Esophagus (tissue), 2 donors: ENCODE data around the gene TOMM34. TPM values are rescaled to one million over a fixed set of nuclear protein-coding genes. Genes with fewer than 3 reads are reported as not detected.

Experiments
- H3K27ac ChIP-seq, 2 donors: one replicate each; pipeline ENCODE4 v1.5.1; 2013; ENCODE audit warnings: low read depth in 2 of 2, mild to moderate bottlenecking in 2 of 2, inconsistent platforms in 1 of 2, low read length in 1 of 2, moderate library complexity in 1 of 2
- H3K27me3 ChIP-seq, 2 donors: one replicate each; pipeline ENCODE4 v1.6.1; 2013; ENCODE audit warnings: low read length in 2 of 2, control low read depth in 1 of 2, mild to moderate bottlenecking in 1 of 2; ENCODE audit not compliant: insufficient read depth in 2 of 2, control insufficient read depth in 1 of 2
- H3K36me3 ChIP-seq, 2 donors: one replicate each; pipeline ENCODE4 v1.6.1; 2013; ENCODE audit warnings: low read length in 1 of 2; ENCODE audit not compliant: control insufficient read depth in 2 of 2, insufficient read depth in 2 of 2
- H3K4me1 ChIP-seq, 2 donors: one replicate each; pipeline ENCODE4 v1.6.1; 2013; ENCODE audit warnings: low read length in 1 of 2; ENCODE audit not compliant: control insufficient read depth in 2 of 2, insufficient read depth in 2 of 2
- H3K4me3 ChIP-seq, 2 donors: one replicate each; pipeline ENCODE4 v1.5.1; 2013; ENCODE audit warnings: low read length in 2 of 2, mild to moderate bottlenecking in 2 of 2, low read depth in 1 of 2, moderate library complexity in 1 of 2
- H3K9me3 ChIP-seq, 2 donors: one replicate each; pipeline ENCODE4 v1.6.1; 2013; ENCODE audit warnings: mild to moderate bottlenecking in 2 of 2, low read depth in 1 of 2, low read length in 1 of 2, moderate library complexity in 1 of 2; ENCODE audit not compliant: control insufficient read depth in 2 of 2, insufficient read depth in 1 of 2
- WGBS, 2 donors: extraction: QIAGEN DNeasy Blood & Tissue Kit; methylation state at CpG; one replicate each; pipeline ENCODE4 v1.1.7; 2013; 5-methylcytosine and 5-hydroxymethylcytosine counted together
- polyA plus RNA-seq, 2 donors: library from polyadenylated mRNA; stranded (reverse); fragments of 200-250 nt; gene quantifications; one replicate each; pipeline ENCODE4 v1.2.3, GENCODE V29; 2013
- donor health status: healthy with polysubstance abuse.
- donor health status: Bipolar disorder and iron deficiency.

TOMM34 gene
- polyA plus RNA-seq, 2 donors, result 6.4 to 18.5 TPM

GRCh38 chr20:44963325-44964215, 3.4 kb upstream of the TOMM34 start:
- WGBS, 2 donors, result 89 to 90% methylated on average over 4 of the region's 4 CpGs
- peaks cover 0 to 4% of the 10 kb centered on the region in 2 donors for H3K4me1 ChIP-seq
- no peak overlapping the region for H3K27ac ChIP-seq
- H3K9me3 ChIP-seq, result no peaks in the 10 kb centered on the region
- no peaks in the 10 kb centered on the region for H3K36me3 ChIP-seq
- H3K27me3 ChIP-seq, result no peaks in the 10 kb centered on the region
- peak overlapping the region in 1 of 2 donors; percentile 3 for H3K4me3 ChIP-seq

GRCh38 chr20:44962483-44962882, 2.3 kb upstream of the TOMM34 start:
- WGBS, 2 donors, result 72 to 74% methylated on average over 3 of the region's 3 CpGs
- H3K4me3 ChIP-seq, result no peak overlapping the region
- no peaks in the 10 kb centered on the region for H3K9me3 ChIP-seq
- no peak overlapping the region for H3K27ac ChIP-seq
- H3K27me3 ChIP-seq, result no peaks in the 10 kb centered on the region
- H3K4me1 ChIP-seq, result peaks cover 0 to 3% of the 10 kb centered on the region in 2 donors
- H3K36me3 ChIP-seq, result peaks cover 0 to 3% of the 10 kb centered on the region in 2 donors

- 79 to 85% methylated on average over 3 of the region's 3 CpGs for WGBS, 2 donors
- H3K4me1 ChIP-seq, result peaks cover 0 to 2% of the 10 kb centered on the region in 2 donors
- H3K9me3 ChIP-seq, result no peaks in the 10 kb centered on the region
- H3K27ac ChIP-seq, result no peak overlapping the region
- H3K27me3 ChIP-seq, result no peaks in the 10 kb centered on the region
- no peak overlapping the region for H3K4me3 ChIP-seq
- peaks cover 0 to 3% of the 10 kb centered on the region in 2 donors for H3K36me3 ChIP-seq
These were observed 1.7 kb upstream of the TOMM34 start for GRCh38 chr20:44961870-44962267.

- 76 to 79% methylated on average over 4 of the region's 4 CpGs for WGBS, 2 donors
- no peak overlapping the region for H3K4me3 ChIP-seq
- H3K9me3 ChIP-seq, result no peaks in the 10 kb centered on the region
- H3K27me3 ChIP-seq, result no peaks in the 10 kb centered on the region
- H3K4me1 ChIP-seq, result peaks cover 0 to 2% of the 10 kb centered on the region in 2 donors
- H3K36me3 ChIP-seq, result peaks cover 0 to 3% of the 10 kb centered on the region in 2 donors
- no peak overlapping the region for H3K27ac ChIP-seq
These were observed 1.0 kb upstream of the TOMM34 start for GRCh38 chr20:44961011-44961869.

- Histone ChIP-seq H3K27me3 (no peaks in the 10 kb centered on the region), H3K27ac (peak overlapping the region; percentile 61 to 89), H3K4me3 (peak overlapping the region; percentile 76 to 91), H3K36me3 (peaks cover 0 to 3% of the 10 kb centered on the region in 2 donors), H3K9me3 (no peaks in the 10 kb centered on the region), H3K4me1 (peaks cover 0 to 2% of the 10 kb centered on the region in 2 donors)
- 2 to 3% methylated on average over 13 of the region's 13 CpGs for WGBS, 2 donors
These were observed 527 bp downstream of the TOMM34 start for GRCh38 chr20:44959638-44960102.

- peak overlapping the region in 1 of 2 donors; percentile 89 for H3K27ac ChIP-seq
These were observed 1.0 kb downstream of the TOMM34 start for GRCh38 chr20:44959082-44959637.

GRCh38 chr20:44958276-44958675, 1.9 kb downstream of the TOMM34 start:
- H3K36me3 ChIP-seq, result peaks cover 3 to 8% of the 10 kb centered on the region in 2 donors
- no peak overlapping the region for H3K27ac ChIP-seq
- peaks cover 0 to 2% of the 10 kb centered on the region in 2 donors for H3K4me1 ChIP-seq
- no peak overlapping the region for H3K4me3 ChIP-seq
- no peaks in the 10 kb centered on the region for H3K27me3 ChIP-seq
- WGBS, 2 donors, result 93% methylated on average over 8 of the region's 8 CpGs
- H3K9me3 ChIP-seq, result no peaks in the 10 kb centered on the region

More at GRCh38 chr20:44959082-44959637, 1.0 kb downstream of the TOMM34 start:
- 15 to 18% methylated on average over 8 of the region's 8 CpGs for WGBS, 2 donors
- peaks cover 0 to 2% of the 10 kb centered on the region in 2 donors for H3K4me1 ChIP-seq
- peaks cover 2 to 3% of the 10 kb centered on the region in 2 donors for H3K36me3 ChIP-seq
- no peaks in the 10 kb centered on the region for H3K9me3 ChIP-seq
- peak overlapping the region; percentile 76 to 91 for H3K4me3 ChIP-seq
- no peaks in the 10 kb centered on the region for H3K27me3 ChIP-seq

GRCh38 chr20:44956410-44956809, 3.8 kb downstream of the TOMM34 start:
- Histone ChIP-seq H3K9me3 (no peaks in the 10 kb centered on the region), H3K27me3 (no peaks in the 10 kb centered on the region), H3K36me3 (peaks cover 8 to 11% of the 10 kb centered on the region in 2 donors)

GRCh38 chr20:44955270-44955669, 4.9 kb downstream of the TOMM34 start:
- Histone ChIP-seq H3K4me1 (peaks cover 0 to 2% of the 10 kb centered on the region in 2 donors), H3K36me3 (peaks cover 14 to 20% of the 10 kb centered on the region in 2 donors), H3K4me3 (no peak overlapping the region), H3K9me3 (no peaks in the 10 kb centered on the region), H3K27me3 (no peaks in the 10 kb centered on the region), H3K27ac (no peak overlapping the region)
- 84 to 91% methylated on average over 4 of the region's 4 CpGs for WGBS, 2 donors

More at GRCh38 chr20:44956410-44956809, 3.8 kb downstream of the TOMM34 start:
- 69 to 84% methylated on average over 3 of the region's 3 CpGs for WGBS, 2 donors
- no peak overlapping the region for H3K4me3 ChIP-seq
- no peak overlapping the region for H3K27ac ChIP-seq
- peaks cover 0 to 2% of the 10 kb centered on the region in 2 donors for H3K4me1 ChIP-seq
